Neutrophil (primary cell): Measurements from ENCODE around the gene PTGDS.

Source experiments
- H3K27ac ChIP-seq: fragments of 200-600 bp; sonication (generic); 2 replicates; pipeline ENCODE4 v1.5.1; 2016; ENCODE audit warnings: mild to moderate bottlenecking, moderate library complexity
- H3K27me3 ChIP-seq: fragments of 200-600 bp; sonication (generic); 2 replicates; pipeline ENCODE4 v1.6.0; 2016; ENCODE audit warnings: mild to moderate bottlenecking
- H3K36me3 ChIP-seq: fragments of 200-600 bp; sonication (generic); 2 replicates; pipeline ENCODE4 v1.5.1; 2017
- H3K4me1 ChIP-seq, 2 experiments: fragments of 200-600 bp in 1 of 2; sonication (generic) in 1 of 2; 1 replicate in 1 of 2; 2 replicates in 1 of 2; pipeline versions ENCODE4 v1.5.1 to v1.6.1; 2013 to 2016; ENCODE audit warnings: low read depth in 1 of 2, low read length in 1 of 2, mild to moderate bottlenecking in 1 of 2, moderate library complexity in 1 of 2; ENCODE audit not compliant: control insufficient read depth in 1 of 2, insufficient read depth in 1 of 2
- H3K4me3 ChIP-seq, 2 experiments: fragments of 200-600 bp in 1 of 2; sonication (generic) in 1 of 2; 1 replicate in 1 of 2; 2 replicates in 1 of 2; pipeline ENCODE4 v1.5.1; 2013 to 2016; ENCODE audit warnings: low read depth in 1 of 2, low read length in 1 of 2, mild to moderate bottlenecking in 1 of 2, moderate library complexity in 1 of 2
- H3K9me3 ChIP-seq: fragments of 200-600 bp; sonication (generic); 2 replicates; pipeline ENCODE4 v1.5.1; 2016
- TF ChIP-seq, protein P1 (sequence below): fragments of 200-600 bp; sonication (generic); IDR thresholded peaks from 2 replicates; pipeline ENCODE4 v1.5.1; 2016; ENCODE audit warnings: antibody characterized with exemption

The PTGDS gene

GRCh38 chr9:136965771-136966484 lies 11.4 kb upstream of the PTGDS start:
- Histone ChIP-seq H3K4me1 (no peaks in the 10 kb centered on the region), H3K9me3 (no peaks in the 10 kb centered on the region), H3K4me3 (no peak overlapping the region), H3K36me3 (no peaks in the 10 kb centered on the region), H3K27ac (no peak overlapping the region), H3K27me3 (peaks cover 10% of the 10 kb centered on the region)
- TF ChIP-seq, protein P1, sequence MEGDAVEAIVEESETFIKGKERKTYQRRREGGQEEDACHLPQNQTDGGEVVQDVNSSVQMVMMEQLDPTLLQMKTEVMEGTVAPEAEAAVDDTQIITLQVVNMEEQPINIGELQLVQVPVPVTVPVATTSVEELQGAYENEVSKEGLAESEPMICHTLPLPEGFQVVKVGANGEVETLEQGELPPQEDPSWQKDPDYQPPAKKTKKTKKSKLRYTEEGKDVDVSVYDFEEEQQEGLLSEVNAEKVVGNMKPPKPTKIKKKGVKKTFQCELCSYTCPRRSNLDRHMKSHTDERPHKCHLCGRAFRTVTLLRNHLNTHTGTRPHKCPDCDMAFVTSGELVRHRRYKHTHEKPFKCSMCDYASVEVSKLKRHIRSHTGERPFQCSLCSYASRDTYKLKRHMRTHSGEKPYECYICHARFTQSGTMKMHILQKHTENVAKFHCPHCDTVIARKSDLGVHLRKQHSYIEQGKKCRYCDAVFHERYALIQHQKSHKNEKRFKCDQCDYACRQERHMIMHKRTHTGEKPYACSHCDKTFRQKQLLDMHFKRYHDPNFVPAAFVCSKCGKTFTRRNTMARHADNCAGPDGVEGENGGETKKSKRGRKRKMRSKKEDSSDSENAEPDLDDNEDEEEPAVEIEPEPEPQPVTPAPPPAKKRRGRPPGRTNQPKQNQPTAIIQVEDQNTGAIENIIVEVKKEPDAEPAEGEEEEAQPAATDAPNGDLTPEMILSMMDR = no peak

DNA sequence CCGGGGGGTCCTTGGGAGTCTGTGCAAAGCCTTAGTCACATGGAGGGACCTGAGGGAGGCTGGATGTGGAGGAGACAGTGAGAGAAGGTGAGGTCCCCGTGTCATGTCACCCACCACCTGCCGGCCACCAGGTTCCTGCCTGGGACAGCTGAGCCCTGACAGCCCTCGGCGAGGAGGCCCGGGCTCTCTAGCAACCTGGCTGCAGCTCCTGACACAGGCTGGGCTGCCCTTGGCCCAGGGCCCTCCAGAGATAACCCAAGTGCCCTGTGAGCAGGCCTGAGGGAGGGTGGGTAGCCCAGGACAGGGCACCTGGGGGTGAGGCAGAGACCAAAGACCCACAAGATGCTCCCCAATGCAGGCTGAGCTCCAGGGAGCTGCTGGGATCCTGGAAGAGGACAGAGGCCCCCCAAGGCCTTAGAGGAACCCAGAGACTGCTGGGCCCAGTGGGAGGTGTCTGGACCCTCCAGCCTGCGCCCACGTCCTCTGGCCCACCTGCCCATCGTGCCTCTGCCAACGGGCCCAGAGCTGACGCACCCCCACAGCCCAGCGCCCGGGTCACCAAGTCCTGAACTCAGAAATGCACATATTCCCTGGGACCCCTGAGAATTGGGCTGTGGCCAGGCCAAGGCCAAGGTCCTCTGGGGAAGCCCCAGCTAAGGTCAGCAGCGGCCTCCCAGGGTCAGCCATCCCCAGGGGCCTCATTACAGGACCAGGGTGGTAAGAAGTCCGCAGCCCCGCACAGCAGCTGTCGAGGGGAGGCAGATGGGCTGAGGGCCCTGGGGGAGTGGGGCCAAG lies 8.8 kb upstream of the PTGDS start:
- no peaks in the 10 kb centered on the region for H3K36me3 ChIP-seq
- TF ChIP-seq, protein P1 = no peak
- H3K27ac ChIP-seq = no peak overlapping the region
- no peaks in the 10 kb centered on the region for H3K4me1 ChIP-seq
- peaks cover 15% of the 10 kb centered on the region for H3K27me3 ChIP-seq
- H3K9me3 ChIP-seq = no peaks in the 10 kb centered on the region
- H3K4me3 ChIP-seq = no peak overlapping the region

DNA sequence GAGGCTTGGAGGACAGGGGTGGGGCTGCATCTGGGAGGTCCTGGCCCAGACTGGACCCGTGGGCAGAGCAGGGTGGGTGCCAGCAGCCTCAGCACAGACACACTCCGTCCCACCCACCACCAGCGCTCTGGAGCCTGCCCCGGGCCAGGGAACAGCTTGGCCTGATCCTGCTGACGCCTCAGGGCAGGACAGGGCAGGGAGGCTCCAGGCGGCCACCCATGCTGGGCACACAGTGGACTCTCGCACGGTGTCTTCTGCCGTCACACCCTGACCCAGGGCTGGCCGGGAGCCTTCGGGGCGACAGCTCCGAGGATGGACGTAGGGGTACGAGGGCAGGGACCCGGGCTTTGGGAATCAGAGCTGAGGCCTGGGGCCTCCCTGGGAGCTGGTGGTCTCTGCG lies 8.2 kb upstream of the PTGDS start:
- Histone ChIP-seq H3K9me3 (no peaks in the 10 kb centered on the region), H3K27me3 (peaks cover 21% of the 10 kb centered on the region)

GRCh38 chr9:136969774-136970173 lies 7.5 kb upstream of the PTGDS start:
- Histone ChIP-seq H3K4me1 (no peaks in the 10 kb centered on the region), H3K4me3 (no peak overlapping the region), H3K27ac (no peak overlapping the region), H3K9me3 (no peaks in the 10 kb centered on the region), H3K27me3 (peaks cover 27% of the 10 kb centered on the region), H3K36me3 (no peaks in the 10 kb centered on the region)
- TF ChIP-seq, protein P1 = no peak

More for the DNA sequence above, 8.2 kb upstream of the PTGDS start:
- Histone ChIP-seq H3K27ac (no peak overlapping the region), H3K36me3 (no peaks in the 10 kb centered on the region), H3K4me1 (no peaks in the 10 kb centered on the region), H3K4me3 (no peak overlapping the region)
- TF ChIP-seq, protein P1 = no peak

GRCh38 chr9:136970361-136970760 lies 6.9 kb upstream of the PTGDS start:
- H3K4me1 ChIP-seq = no peaks in the 10 kb centered on the region
- peaks cover 33% of the 10 kb centered on the region for H3K27me3 ChIP-seq
- TF ChIP-seq, protein P1 = no peak
- no peaks in the 10 kb centered on the region for H3K9me3 ChIP-seq
- H3K36me3 ChIP-seq = no peaks in the 10 kb centered on the region
- no peak overlapping the region for H3K27ac ChIP-seq
- no peak overlapping the region for H3K4me3 ChIP-seq
